Erythroblast (primary cell): ENCODE results near the gene KCNK6.

ENCODE experiments used
- GATA1 ChIP-seq: IDR thresholded peaks from 2 replicates; pipeline ENCODE4 v1.6.1; 2011; ENCODE audit warnings: low read depth, mild to moderate bottlenecking, control low read depth, low read length, moderate library complexity
- POLR2A ChIP-seq: IDR thresholded peaks from 2 replicates; pipeline ENCODE4 v1.6.1; 2011; ENCODE audit warnings: mild to moderate bottlenecking, low read length

DNA sequence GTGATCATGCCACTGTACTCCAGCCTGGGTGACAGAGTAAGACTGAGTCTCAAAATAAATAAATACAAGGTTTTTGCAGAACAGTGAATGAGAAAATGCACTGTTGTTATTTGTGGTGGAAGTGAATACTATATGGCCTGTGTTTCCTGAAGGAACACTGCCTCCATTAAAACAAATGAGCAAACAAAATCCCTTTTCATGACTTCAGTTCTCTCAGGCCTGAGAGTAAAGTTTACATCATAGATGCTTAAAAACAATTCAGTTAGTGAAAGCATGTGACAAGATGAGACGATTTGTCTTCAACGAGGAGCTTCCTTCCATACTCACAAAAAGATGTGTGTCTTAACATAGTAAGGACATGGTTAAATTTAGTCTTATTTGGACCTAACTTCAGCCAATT lies 40.9 kb upstream of the KCNK6 start:
- TF ChIP-seq POLR2A, result no peak
- no peak for TF ChIP-seq GATA1
